ENCODE data around the gene RPL11.

RPL11 gene

GRCh38 chr1:23693599-23693998 lies 2.0 kb downstream of the RPL11 start:
- Histone ChIP-seq H3K9me3 (replicated peaks in 1 of 2; ENCODE audit: control insufficient read depth in 2 of 2, insufficient read depth in 1 of 2, low read depth in 1 of 2, low read length in 2 of 2) (no peaks in the 10 kb centered on the region), H2BK12ac (ENCODE audit: low read length) (no peak overlapping the region), H4K8ac (ENCODE audit: low read depth, low read length) (no peak overlapping the region), H3K23ac (ENCODE audit: low read depth, low read length, poor library complexity) (no peak overlapping the region), H3K36me3 (replicated peaks in 1 of 2; ENCODE audit: control insufficient read depth in 2 of 2, insufficient read depth in 2 of 2, low read length in 2 of 2) (peaks cover 42 to 66% of the 10 kb centered on the region in 2 donors), H3K79me1 (ENCODE audit: low read depth, low read length) (peaks cover 10% of the 10 kb centered on the region), H2AK5ac (ENCODE audit: low read depth, low read length) (no peak overlapping the region), H2BK5ac (ENCODE audit: low read length) (no peak overlapping the region), H2AFZ (ENCODE audit: low read length) (no peak overlapping the region), H3K27me3 (ENCODE audit: control insufficient read depth in 3 of 3, insufficient read depth in 3 of 3, low read depth in 1 of 3, low read length in 3 of 3) (no peaks in the 10 kb centered on the region), H3K14ac (ENCODE audit: low read length) (no peak overlapping the region), H3K4me1 (ENCODE audit: control insufficient read depth in 2 of 2, insufficient read depth in 1 of 2, low read depth in 1 of 2, low read length in 2 of 2) (peaks cover 5 to 11% of the 10 kb centered on the region in 2 donors), H3K4ac (ENCODE audit: low read length) (no peak overlapping the region), H2BK120ac (ENCODE audit: low read depth, low read length) (no peak overlapping the region), H3K4me3 (ENCODE audit: low read length in 2 of 2) (peak overlapping the region in 1 of 2 donors; percentile 93), H2BK15ac (ENCODE audit: low read length) (no peak overlapping the region), H3K27ac (replicated peaks; ENCODE audit: low read length) (no peak overlapping the region), H3K4me2 (ENCODE audit: insufficient read depth, low read length, poor library complexity, severe bottlenecking) (no peak overlapping the region), H4K91ac (ENCODE audit: low read depth, low read length, poor library complexity) (no peak overlapping the region), H3K18ac (ENCODE audit: low read length) (no peak overlapping the region), H3K9ac (ENCODE audit: low read depth, low read length, poor library complexity) (no peak overlapping the region)
- no peak for DNase-seq (ENCODE audit: low spot score)
- WGBS, 2 donors (ENCODE audit: extremely low coverage in 2 of 2, insufficient read length in 2 of 2, insufficient replicate concordance in 1 of 2) = no CpG with 5 or more reads among the region's 2 CpGs

DNA sequence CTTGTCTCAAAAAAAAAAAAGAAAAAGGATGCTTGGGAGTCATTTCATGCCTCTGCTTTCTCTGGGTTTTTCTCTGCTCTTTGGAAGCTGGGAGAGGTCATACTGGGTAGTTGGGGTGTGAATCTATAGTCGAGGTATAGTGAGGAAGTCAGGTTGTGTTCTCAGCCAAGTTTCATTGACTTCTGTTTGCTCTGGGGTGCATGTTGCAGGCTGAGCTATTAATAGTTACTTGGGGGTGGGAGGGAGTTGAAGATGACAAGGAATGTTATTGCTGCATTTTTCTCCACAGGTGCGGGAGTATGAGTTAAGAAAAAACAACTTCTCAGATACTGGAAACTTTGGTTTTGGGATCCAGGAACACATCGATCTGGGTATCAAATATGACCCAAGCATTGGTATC lies 2.8 kb downstream of the RPL11 start:
- Histone ChIP-seq H3K4me3 (ENCODE audit: low read length in 2 of 2) (no peak overlapping the region), H3K4me2 (ENCODE audit: insufficient read depth, low read length, poor library complexity, severe bottlenecking) (no peak overlapping the region), H3K14ac (ENCODE audit: low read length) (no peak overlapping the region), H3K27me3 (ENCODE audit: control insufficient read depth in 3 of 3, insufficient read depth in 3 of 3, low read depth in 1 of 3, low read length in 3 of 3) (no peaks in the 10 kb centered on the region), H2AK5ac (ENCODE audit: low read depth, low read length) (no peak overlapping the region), H3K18ac (ENCODE audit: low read length) (no peak overlapping the region), H3K27ac (replicated peaks; ENCODE audit: low read length) (no peak overlapping the region), H4K8ac (ENCODE audit: low read depth, low read length) (no peak overlapping the region), H3K23ac (ENCODE audit: low read depth, low read length, poor library complexity) (no peak overlapping the region), H2BK120ac (ENCODE audit: low read depth, low read length) (no peak overlapping the region), H3K36me3 (replicated peaks in 1 of 2; ENCODE audit: control insufficient read depth in 2 of 2, insufficient read depth in 2 of 2, low read length in 2 of 2) (peaks cover 45 to 74% of the 10 kb centered on the region in 2 donors), H3K9me3 (replicated peaks in 1 of 2; ENCODE audit: control insufficient read depth in 2 of 2, insufficient read depth in 1 of 2, low read depth in 1 of 2, low read length in 2 of 2) (no peaks in the 10 kb centered on the region), H2AFZ (ENCODE audit: low read length) (no peak overlapping the region), H2BK12ac (ENCODE audit: low read length) (no peak overlapping the region), H3K4me1 (ENCODE audit: control insufficient read depth in 2 of 2, insufficient read depth in 1 of 2, low read depth in 1 of 2, low read length in 2 of 2) (peaks cover 5 to 11% of the 10 kb centered on the region in 2 donors), H3K4ac (ENCODE audit: low read length) (no peak overlapping the region), H4K91ac (ENCODE audit: low read depth, low read length, poor library complexity) (no peak overlapping the region), H2BK5ac (ENCODE audit: low read length) (no peak overlapping the region), H3K79me1 (ENCODE audit: low read depth, low read length) (peaks cover 10% of the 10 kb centered on the region), H2BK15ac (ENCODE audit: low read length) (no peak overlapping the region), H3K9ac (ENCODE audit: low read depth, low read length, poor library complexity) (no peak overlapping the region)
- DNase-seq (ENCODE audit: low spot score) = no peak
- no CpG with 5 or more reads among the region's 3 CpGs for WGBS, 2 donors (ENCODE audit: extremely low coverage in 2 of 2, insufficient read length in 2 of 2, insufficient replicate concordance in 1 of 2)

DNA sequence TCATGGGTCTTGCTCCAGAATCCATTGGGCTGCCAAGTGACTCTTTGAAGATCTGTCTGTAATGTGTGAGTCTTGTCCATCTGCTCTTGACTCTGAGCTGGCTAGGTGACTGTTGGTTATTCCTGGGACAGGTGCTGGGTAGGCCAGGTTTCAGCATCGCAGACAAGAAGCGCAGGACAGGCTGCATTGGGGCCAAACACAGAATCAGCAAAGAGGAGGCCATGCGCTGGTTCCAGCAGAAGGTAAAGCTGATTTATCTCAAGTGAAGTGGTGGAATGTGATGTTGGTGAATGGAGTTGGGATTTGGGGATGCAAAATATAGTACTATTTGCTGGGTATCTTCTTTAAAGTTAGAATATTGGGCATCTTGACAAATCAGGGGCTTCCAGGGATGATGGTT lies 4.1 kb downstream of the RPL11 start:
- peak overlapping the region in 1 of 2 donors; percentile 13 for H3K4me3 ChIP-seq (ENCODE audit: low read length in 2 of 2)
- H3K27ac ChIP-seq (replicated peaks; ENCODE audit: low read length) = no peak overlapping the region
- H4K8ac ChIP-seq (ENCODE audit: low read depth, low read length) = no peak overlapping the region
- no peak overlapping the region for H2BK120ac ChIP-seq (ENCODE audit: low read depth, low read length)
- H2BK5ac ChIP-seq (ENCODE audit: low read length) = no peak overlapping the region
- H3K4me1 ChIP-seq (ENCODE audit: control insufficient read depth in 2 of 2, insufficient read depth in 1 of 2, low read depth in 1 of 2, low read length in 2 of 2) = peaks cover 5 to 11% of the 10 kb centered on the region in 2 donors
- DNase-seq (ENCODE audit: low spot score) = no peak
- H3K23ac ChIP-seq (ENCODE audit: low read depth, low read length, poor library complexity) = no peak overlapping the region
- no peaks in the 10 kb centered on the region for H3K27me3 ChIP-seq (ENCODE audit: control insufficient read depth in 3 of 3, insufficient read depth in 3 of 3, low read depth in 1 of 3, low read length in 3 of 3)
- no peak overlapping the region for H3K4ac ChIP-seq (ENCODE audit: low read length)
- no peak overlapping the region for H3K9ac ChIP-seq (ENCODE audit: low read depth, low read length, poor library complexity)
- no peak overlapping the region for H3K14ac ChIP-seq (ENCODE audit: low read length)
- no peak overlapping the region for H2BK15ac ChIP-seq (ENCODE audit: low read length)
- H2BK12ac ChIP-seq (ENCODE audit: low read length) = no peak overlapping the region
- no peak overlapping the region for H2AK5ac ChIP-seq (ENCODE audit: low read depth, low read length)
- H3K36me3 ChIP-seq (replicated peaks in 1 of 2; ENCODE audit: control insufficient read depth in 2 of 2, insufficient read depth in 2 of 2, low read length in 2 of 2) = peaks cover 53 to 87% of the 10 kb centered on the region in 2 donors
- H3K4me2 ChIP-seq (ENCODE audit: insufficient read depth, low read length, poor library complexity, severe bottlenecking) = no peak overlapping the region
- no CpG with 5 or more reads among the region's 3 CpGs for WGBS, 2 donors (ENCODE audit: extremely low coverage in 2 of 2, insufficient read length in 2 of 2, insufficient replicate concordance in 1 of 2)
- H3K18ac ChIP-seq (ENCODE audit: low read length) = no peak overlapping the region
- no peak overlapping the region for H2AFZ ChIP-seq (ENCODE audit: low read length)
- peaks cover 10% of the 10 kb centered on the region for H3K79me1 ChIP-seq (ENCODE audit: low read depth, low read length)
- no peaks in the 10 kb centered on the region for H3K9me3 ChIP-seq (replicated peaks in 1 of 2; ENCODE audit: control insufficient read depth in 2 of 2, insufficient read depth in 1 of 2, low read depth in 1 of 2, low read length in 2 of 2)
- H4K91ac ChIP-seq (ENCODE audit: low read depth, low read length, poor library complexity) = no peak overlapping the region

DNA sequence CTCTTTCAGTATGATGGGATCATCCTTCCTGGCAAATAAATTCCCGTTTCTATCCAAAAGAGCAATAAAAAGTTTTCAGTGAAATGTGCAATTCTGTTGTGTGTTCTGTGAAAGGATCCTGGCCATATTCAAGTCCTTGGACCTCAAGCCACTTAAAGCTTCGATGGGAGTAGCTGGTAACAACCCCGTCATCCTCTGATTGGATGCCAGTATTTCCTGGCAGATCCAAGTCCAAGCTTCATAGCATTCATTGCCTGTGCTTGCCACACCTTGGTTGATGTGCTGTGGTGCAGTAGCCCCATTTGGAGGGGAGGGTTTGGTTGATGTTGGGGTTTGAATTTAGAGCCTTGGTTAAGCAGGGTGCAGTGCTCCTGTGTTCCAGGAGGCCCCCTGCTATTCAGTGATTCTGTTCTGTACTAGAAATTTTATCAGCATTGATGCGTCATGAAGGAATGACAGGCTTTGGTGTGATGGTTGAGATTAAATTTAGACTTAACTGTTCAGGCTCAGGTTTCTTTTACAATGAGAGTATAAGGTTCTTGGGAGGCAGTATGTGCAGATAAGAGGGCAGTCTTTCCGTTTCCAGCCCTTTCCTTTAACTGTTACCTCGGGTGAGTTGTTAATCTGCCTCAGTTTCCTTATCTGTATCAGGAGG lies 4.9 kb downstream of the RPL11 start:
- H4K8ac ChIP-seq (ENCODE audit: low read depth, low read length) = no peak overlapping the region
- no peaks in the 10 kb centered on the region for H3K27me3 ChIP-seq (ENCODE audit: control insufficient read depth in 3 of 3, insufficient read depth in 3 of 3, low read depth in 1 of 3, low read length in 3 of 3)
- H3K4me2 ChIP-seq (ENCODE audit: insufficient read depth, low read length, poor library complexity, severe bottlenecking) = no peak overlapping the region
- H2AFZ ChIP-seq (ENCODE audit: low read length) = no peak overlapping the region
- H3K4ac ChIP-seq (ENCODE audit: low read length) = no peak overlapping the region
- no peak overlapping the region for H3K14ac ChIP-seq (ENCODE audit: low read length)
- H3K9me3 ChIP-seq (replicated peaks in 1 of 2; ENCODE audit: control insufficient read depth in 2 of 2, insufficient read depth in 1 of 2, low read depth in 1 of 2, low read length in 2 of 2) = no peaks in the 10 kb centered on the region
- peaks cover 13% of the 10 kb centered on the region for H3K79me1 ChIP-seq (ENCODE audit: low read depth, low read length)
- H2BK15ac ChIP-seq (ENCODE audit: low read length) = no peak overlapping the region
- H3K4me3 ChIP-seq (ENCODE audit: low read length in 2 of 2) = no peak overlapping the region
- no peak overlapping the region for H3K9ac ChIP-seq (ENCODE audit: low read depth, low read length, poor library complexity)
- no peak overlapping the region for H2BK120ac ChIP-seq (ENCODE audit: low read depth, low read length)
- no peak overlapping the region for H3K27ac ChIP-seq (replicated peaks; ENCODE audit: low read length)
- H3K23ac ChIP-seq (ENCODE audit: low read depth, low read length, poor library complexity) = no peak overlapping the region
- no CpG with 5 or more reads among the region's 6 CpGs for WGBS, 2 donors (ENCODE audit: extremely low coverage in 2 of 2, insufficient read length in 2 of 2, insufficient replicate concordance in 1 of 2)
- H3K36me3 ChIP-seq (replicated peaks in 1 of 2; ENCODE audit: control insufficient read depth in 2 of 2, insufficient read depth in 2 of 2, low read length in 2 of 2) = peaks cover 58 to 95% of the 10 kb centered on the region in 2 donors
- no peak overlapping the region for H3K18ac ChIP-seq (ENCODE audit: low read length)
- no peak overlapping the region for H4K91ac ChIP-seq (ENCODE audit: low read depth, low read length, poor library complexity)
- peaks cover 5 to 11% of the 10 kb centered on the region in 2 donors for H3K4me1 ChIP-seq (ENCODE audit: control insufficient read depth in 2 of 2, insufficient read depth in 1 of 2, low read depth in 1 of 2, low read length in 2 of 2)
- no peak overlapping the region for H2BK12ac ChIP-seq (ENCODE audit: low read length)
- no peak for DNase-seq (ENCODE audit: low spot score)
- H2BK5ac ChIP-seq (ENCODE audit: low read length) = no peak overlapping the region
- no peak overlapping the region for H2AK5ac ChIP-seq (ENCODE audit: low read depth, low read length)
